Fibroblast of the aortic adventitia (primary cell): Measurements from ENCODE around the gene NRXN2. TPM values are rescaled to one million over a fixed set of nuclear protein-coding genes. Genes with fewer than 3 reads are reported as not detected.
"Not testable (repeated sequence)": the region's sequence is repeated elsewhere in the genome, so short reads cannot be mapped to it uniquely, and the experiment has no call there.

Experiments
- DNase-seq: peaks from one replicate; pipeline ENCODE4 v3.0.0-alpha.2; 2010; ENCODE audit warnings: low read depth
- H3K4me3 ChIP-seq: 2 replicates; pipeline ENCODE4 v1.5.1; 2011; ENCODE audit warnings: low read depth, mild to moderate bottlenecking, control low read depth, low read length, moderate library complexity
- total RNA-seq: library from RNA; depleted of rRNA; stranded (reverse); fragments of >200 nt; gene quantifications from 2 replicates; pipeline ENCODE4 v1.2.3, GENCODE V29; 2012; ENCODE audit warnings: low replicate concordance
- TF ChIP-seq, protein P1 (sequence below): IDR thresholded peaks from 2 replicates; pipeline ENCODE4 v1.5.1; 2011; ENCODE audit warnings: mild to moderate bottlenecking, low read length, control low read depth, inconsistent platforms; ENCODE audit not compliant: insufficient read depth

The NRXN2 gene
- total RNA-seq, 1 donor: 3.3 TPM

DNA sequence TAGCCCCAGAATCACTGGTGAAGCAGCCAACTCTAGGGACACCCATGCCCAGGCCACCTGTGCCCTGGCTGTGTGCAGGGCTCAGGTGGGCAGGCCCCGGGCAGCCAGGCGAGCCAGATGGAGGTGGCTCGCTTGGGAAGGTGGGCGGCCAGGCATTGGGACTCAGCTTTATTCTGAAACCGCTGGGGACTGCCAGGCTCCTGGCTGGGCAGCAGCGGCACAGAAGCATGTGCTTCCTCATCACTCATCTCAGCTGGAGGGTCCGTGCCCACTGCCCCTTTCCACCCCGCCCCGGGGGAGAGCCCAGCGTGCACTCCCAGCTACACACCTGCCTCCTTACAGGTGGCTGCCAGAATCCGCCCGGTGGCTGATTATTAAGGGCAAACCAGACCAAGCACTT lies 159.0 kb downstream of the NRXN2 start:
- TF ChIP-seq, protein P1, sequence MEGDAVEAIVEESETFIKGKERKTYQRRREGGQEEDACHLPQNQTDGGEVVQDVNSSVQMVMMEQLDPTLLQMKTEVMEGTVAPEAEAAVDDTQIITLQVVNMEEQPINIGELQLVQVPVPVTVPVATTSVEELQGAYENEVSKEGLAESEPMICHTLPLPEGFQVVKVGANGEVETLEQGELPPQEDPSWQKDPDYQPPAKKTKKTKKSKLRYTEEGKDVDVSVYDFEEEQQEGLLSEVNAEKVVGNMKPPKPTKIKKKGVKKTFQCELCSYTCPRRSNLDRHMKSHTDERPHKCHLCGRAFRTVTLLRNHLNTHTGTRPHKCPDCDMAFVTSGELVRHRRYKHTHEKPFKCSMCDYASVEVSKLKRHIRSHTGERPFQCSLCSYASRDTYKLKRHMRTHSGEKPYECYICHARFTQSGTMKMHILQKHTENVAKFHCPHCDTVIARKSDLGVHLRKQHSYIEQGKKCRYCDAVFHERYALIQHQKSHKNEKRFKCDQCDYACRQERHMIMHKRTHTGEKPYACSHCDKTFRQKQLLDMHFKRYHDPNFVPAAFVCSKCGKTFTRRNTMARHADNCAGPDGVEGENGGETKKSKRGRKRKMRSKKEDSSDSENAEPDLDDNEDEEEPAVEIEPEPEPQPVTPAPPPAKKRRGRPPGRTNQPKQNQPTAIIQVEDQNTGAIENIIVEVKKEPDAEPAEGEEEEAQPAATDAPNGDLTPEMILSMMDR: no peak
- H3K4me3 ChIP-seq: no peak overlapping the region
- DNase-seq: no peak

GRCh38 chr11:64562723-64563351 lies 160.2 kb downstream of the NRXN2 start:
- DNase-seq: no peak
- no peak overlapping the region for H3K4me3 ChIP-seq
- TF ChIP-seq, protein P1: no peak

DNA sequence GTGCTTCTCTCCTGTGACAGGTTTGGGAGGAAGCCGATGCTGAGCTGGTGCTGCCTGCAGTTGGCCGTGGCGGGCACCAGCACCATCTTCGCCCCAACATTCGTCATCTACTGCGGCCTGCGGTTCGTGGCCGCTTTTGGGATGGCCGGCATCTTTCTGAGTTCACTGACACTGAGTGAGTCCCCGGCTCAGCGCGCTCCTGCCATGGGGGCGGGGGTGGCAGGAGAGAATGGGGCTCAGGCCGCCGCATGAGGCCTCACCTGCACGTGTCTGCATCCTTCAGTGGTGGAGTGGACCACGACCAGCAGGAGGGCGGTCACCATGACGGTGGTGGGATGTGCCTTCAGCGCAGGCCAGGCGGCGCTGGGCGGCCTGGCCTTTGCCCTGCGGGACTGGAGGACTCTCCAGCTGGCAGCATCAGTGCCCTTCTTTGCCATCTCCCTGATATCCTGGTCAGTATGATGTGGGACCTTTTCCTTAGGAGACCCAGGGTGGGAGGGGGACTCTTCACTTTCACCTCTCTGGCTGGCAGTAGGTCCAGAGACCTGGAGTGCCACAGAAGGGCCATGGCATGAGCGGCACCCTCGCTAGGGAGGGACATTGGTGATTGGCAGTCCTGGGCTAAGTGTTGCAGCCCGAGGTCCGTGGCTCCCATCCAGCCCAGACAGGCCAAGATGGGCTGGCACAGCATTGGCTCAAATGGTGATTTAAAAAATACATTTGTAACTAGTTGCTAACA lies 160.8 kb downstream of the NRXN2 start:
- no peak for DNase-seq
- TF ChIP-seq, protein P1: no peak
- no peak overlapping the region for H3K4me3 ChIP-seq

DNA sequence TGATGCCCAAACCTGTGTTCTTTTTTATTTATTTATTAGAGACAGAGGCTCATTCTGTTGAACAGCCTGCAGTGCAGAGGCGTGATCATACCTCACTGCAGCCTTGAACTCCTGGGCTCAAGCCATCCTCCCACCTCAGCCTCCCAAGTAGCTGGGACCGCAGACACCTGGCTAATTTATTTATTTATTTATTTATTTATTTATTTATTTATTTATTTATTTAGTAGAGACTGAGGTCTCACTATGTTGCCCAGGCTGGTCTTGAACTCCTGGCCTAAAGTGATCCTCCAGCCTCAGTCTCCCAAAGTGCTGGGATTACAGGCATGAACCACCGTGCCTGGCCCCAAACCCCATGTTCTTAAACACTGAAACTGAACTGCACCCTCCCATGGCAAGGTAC lies 161.6 kb downstream of the NRXN2 start:
- DNase-seq, H3K4me3 ChIP-seq: not testable (repeated sequence)

DNA sequence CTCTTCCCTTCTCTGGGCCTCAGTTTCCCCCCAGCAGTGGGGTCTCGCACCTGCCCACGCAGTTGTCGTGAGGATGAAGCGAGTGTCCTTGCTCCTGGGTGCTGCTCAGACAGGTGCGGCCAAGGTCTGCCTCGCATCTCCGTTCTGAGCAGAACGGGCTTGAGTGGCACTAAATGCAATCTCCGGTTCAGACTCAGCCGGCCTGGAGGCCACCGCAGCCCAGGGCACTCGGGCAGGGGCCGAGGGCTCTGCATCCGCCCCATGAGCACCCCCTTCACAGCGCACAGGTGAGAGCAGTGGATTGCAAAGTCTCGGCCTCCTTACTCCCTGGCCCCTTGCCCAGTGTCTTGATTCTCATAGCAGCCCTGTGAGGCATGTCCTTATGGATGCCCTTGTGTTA lies 162.1 kb downstream of the NRXN2 start:
- no peak for DNase-seq
- TF ChIP-seq, protein P1: no peak
- no peak overlapping the region for H3K4me3 ChIP-seq

DNA sequence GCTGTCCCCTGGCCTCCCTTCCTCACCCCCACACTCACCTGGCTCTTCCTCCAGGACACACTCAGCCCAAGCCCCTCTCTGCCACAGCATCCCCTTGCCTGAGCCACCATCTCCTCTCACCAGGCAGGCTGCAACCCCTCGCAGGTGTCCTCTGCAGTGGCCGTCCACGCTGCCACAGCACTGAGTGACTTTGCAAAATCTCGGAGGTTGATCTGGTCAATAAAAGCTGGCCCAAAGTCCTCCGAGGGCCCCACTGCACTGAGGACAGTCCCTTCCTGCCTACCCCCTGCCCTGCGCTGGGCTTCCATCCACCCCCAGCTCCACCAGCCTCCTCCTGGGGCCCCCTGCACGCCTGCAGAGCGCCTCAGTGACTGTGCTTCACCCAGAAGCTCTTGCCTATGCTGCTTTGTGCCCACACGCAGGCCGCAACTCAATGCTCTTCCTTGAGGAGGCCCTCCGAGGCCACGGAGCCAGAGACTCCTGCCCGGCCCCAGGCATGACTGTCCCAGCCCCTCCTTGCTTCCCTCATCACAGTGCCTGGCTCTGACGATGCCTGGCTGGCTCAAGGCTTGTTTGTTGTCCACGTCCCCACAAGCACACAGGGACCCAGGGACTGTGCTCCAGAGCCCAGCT lies 162.7 kb downstream of the NRXN2 start:
- H3K4me3 ChIP-seq: no peak overlapping the region
- TF ChIP-seq, protein P1: no peak
- DNase-seq: no peak

- DNase-seq: no peak
- TF ChIP-seq, protein P1: no peak
Observed at GRCh38 chr11:64559351-64560138, 163.5 kb downstream of the NRXN2 start.

More at GRCh38 chr11:64559351-64560138, 163.5 kb downstream of the NRXN2 start:
- no peak overlapping the region for H3K4me3 ChIP-seq
